Measurements from ENCODE around the gene ARHGEF28. TPM values are rescaled to one million over a fixed set of nuclear protein-coding genes. Genes with fewer than 3 reads are reported as not detected.

ARHGEF28 gene
- total and polyA plus RNA-seq, 2 of the 13 experiments (the other 11 are each of a cell fraction or from before 2014, with no cell fraction given), result 17.4 to 34.1 TPM

DNA sequence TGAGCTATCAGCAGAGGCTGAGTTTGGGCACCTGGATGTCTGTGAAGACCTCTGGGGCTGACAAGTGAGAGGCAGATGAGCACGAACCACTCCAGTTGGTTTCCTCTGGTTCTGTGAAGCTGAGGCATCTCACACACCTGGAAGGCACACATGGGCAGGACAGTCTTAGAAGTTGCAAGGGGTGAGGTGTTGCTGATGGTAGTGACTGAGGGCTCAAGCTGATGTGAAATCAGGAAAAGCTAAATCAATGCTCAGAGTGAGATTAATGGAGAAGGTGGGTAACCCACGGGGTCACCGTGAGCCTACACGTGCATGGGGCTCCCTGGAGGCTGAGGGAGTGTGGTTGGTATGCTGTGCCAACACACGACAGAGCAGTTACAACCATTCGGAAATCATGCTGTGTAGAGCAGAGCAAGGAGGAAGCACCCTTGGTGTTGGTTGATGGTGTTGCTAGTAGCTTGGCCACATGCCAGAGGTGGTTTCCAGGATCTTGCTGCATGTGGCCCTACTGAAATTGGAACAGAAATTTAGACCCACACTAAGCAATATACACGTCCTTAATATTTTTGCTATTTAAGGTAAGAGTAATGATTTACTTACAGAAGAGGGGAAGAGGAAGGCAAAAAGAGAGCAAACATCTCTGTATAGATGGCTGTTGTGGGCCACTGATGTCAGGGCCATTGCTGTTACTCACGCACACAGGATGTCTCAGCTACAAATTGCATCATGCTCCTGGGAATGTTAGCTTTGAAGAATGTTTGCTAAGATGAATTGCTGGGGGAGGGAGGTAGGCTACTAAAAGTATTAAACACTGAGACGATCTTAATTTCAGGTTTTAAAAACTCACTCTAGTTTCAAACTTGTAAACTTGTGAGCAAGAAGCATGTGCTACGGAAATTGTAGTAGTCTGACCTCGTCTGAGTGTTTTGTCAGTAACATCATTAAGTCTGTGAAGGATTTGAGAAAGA lies 170.5 kb downstream of the ARHGEF28 start (continued):
- TF ChIP-seq KDM3A (CRISPR knock-in tag; IDR thresholded peaks at IDR 0.05; ENCODE audit: low read depth) (no peak), TCF7 (IDR thresholded peaks at IDR 0.05; ENCODE audit: low read depth) (peak; percentile 80), U2AF1 (optimal IDR thresholded peaks at IDR 0.05; ENCODE audit: low read depth, low read length) (no peak), HOXA3 (CRISPR knock-in tag; IDR thresholded peaks at IDR 0.05) (peak; percentile 58; the same call in 1 of the 2 replicates), ZNF605 (CRISPR knock-in tag; IDR thresholded peaks at IDR 0.05) (no peak), NAIF1 (CRISPR knock-in tag; IDR thresholded peaks at IDR 0.05; ENCODE audit: borderline replicate concordance) (no peak), POGZ (CRISPR knock-in tag; IDR thresholded peaks at IDR 0.05) (0 out of 2 replicates have a peak, but pooled peaks have one; percentile 24), MTF2 (CRISPR knock-in tag; IDR thresholded peaks at IDR 0.05; ENCODE audit: borderline replicate concordance) (no peak), MBD4 (IDR thresholded peaks at IDR 0.05; ENCODE audit: borderline replicate concordance, low read length) (no peak), FIP1L1 (IDR thresholded peaks at IDR 0.05; ENCODE audit: borderline replicate concordance, insufficient read depth, low read depth, low read length) (no peak), KDM2A (CRISPR knock-in tag; IDR thresholded peaks at IDR 0.05; ENCODE audit: borderline replicate concordance, low read depth) (no peak), ATF3 (CRISPR knock-in tag; IDR thresholded peaks at IDR 0.05) (peak; percentile 86), ZNF17 (CRISPR knock-in tag; IDR thresholded peaks at IDR 0.05) (no peak), ZNF572 (CRISPR knock-in tag; IDR thresholded peaks at IDR 0.05) (no peak), ESRRA (CRISPR knock-in tag; IDR thresholded peaks at IDR 0.05; ENCODE audit: low read depth) (no peak)
- TF ChIP-seq, protein P1, sequence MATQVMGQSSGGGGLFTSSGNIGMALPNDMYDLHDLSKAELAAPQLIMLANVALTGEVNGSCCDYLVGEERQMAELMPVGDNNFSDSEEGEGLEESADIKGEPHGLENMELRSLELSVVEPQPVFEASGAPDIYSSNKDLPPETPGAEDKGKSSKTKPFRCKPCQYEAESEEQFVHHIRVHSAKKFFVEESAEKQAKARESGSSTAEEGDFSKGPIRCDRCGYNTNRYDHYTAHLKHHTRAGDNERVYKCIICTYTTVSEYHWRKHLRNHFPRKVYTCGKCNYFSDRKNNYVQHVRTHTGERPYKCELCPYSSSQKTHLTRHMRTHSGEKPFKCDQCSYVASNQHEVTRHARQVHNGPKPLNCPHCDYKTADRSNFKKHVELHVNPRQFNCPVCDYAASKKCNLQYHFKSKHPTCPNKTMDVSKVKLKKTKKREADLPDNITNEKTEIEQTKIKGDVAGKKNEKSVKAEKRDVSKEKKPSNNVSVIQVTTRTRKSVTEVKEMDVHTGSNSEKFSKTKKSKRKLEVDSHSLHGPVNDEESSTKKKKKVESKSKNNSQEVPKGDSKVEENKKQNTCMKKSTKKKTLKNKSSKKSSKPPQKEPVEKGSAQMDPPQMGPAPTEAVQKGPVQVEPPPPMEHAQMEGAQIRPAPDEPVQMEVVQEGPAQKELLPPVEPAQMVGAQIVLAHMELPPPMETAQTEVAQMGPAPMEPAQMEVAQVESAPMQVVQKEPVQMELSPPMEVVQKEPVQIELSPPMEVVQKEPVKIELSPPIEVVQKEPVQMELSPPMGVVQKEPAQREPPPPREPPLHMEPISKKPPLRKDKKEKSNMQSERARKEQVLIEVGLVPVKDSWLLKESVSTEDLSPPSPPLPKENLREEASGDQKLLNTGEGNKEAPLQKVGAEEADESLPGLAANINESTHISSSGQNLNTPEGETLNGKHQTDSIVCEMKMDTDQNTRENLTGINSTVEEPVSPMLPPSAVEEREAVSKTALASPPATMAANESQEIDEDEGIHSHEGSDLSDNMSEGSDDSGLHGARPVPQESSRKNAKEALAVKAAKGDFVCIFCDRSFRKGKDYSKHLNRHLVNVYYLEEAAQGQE (IDR thresholded peaks at IDR 0.05; ENCODE audit: borderline replicate concordance in 1 of 2, low read depth in 1 of 2, low read length in 2 of 2), result no peak
- TF ChIP-seq, protein P2, sequence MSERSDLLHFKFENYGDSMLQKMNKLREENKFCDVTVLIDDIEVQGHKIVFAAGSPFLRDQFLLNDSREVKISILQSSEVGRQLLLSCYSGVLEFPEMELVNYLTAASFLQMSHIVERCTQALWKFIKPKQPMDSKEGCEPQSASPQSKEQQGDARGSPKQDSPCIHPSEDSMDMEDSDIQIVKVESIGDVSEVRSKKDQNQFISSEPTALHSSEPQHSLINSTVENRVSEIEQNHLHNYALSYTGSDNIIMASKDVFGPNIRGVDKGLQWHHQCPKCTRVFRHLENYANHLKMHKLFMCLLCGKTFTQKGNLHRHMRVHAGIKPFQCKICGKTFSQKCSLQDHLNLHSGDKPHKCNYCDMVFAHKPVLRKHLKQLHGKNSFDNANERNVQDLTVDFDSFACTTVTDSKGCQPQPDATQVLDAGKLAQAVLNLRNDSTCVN (CRISPR knock-in tag; IDR thresholded peaks at IDR 0.05; ENCODE audit: borderline replicate concordance), result peak; percentile 31; the same call in 1 of the 2 replicates
- TF ChIP-seq, protein P3, sequence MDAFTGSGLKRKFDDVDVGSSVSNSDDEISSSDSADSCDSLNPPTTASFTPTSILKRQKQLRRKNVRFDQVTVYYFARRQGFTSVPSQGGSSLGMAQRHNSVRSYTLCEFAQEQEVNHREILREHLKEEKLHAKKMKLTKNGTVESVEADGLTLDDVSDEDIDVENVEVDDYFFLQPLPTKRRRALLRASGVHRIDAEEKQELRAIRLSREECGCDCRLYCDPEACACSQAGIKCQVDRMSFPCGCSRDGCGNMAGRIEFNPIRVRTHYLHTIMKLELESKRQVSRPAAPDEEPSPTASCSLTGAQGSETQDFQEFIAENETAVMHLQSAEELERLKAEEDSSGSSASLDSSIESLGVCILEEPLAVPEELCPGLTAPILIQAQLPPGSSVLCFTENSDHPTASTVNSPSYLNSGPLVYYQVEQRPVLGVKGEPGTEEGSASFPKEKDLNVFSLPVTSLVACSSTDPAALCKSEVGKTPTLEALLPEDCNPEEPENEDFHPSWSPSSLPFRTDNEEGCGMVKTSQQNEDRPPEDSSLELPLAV (CRISPR knock-in tag; conservative IDR thresholded peaks at IDR 0.05; ENCODE audit: low read depth), result no peak
- TF ChIP-seq, protein P4, sequence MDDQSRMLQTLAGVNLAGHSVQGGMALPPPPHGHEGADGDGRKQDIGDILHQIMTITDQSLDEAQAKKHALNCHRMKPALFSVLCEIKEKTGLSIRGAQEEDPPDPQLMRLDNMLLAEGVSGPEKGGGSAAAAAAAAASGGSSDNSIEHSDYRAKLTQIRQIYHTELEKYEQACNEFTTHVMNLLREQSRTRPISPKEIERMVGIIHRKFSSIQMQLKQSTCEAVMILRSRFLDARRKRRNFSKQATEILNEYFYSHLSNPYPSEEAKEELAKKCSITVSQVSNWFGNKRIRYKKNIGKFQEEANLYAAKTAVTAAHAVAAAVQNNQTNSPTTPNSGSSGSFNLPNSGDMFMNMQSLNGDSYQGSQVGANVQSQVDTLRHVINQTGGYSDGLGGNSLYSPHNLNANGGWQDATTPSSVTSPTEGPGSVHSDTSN (CRISPR knock-in tag; IDR thresholded peaks at IDR 0.05; ENCODE audit: borderline replicate concordance), result no peak
